Measurements from ENCODE around the gene PKNOX2.

PKNOX2 gene

GRCh38 chr11:125174686-125175085 is 10.1 kb downstream of the PKNOX2 start:
- no peak for DNase-seq

- DNase-seq = no peak
These were observed 10.6 kb downstream of the PKNOX2 start for GRCh38 chr11:125175166-125175565.

GRCh38 chr11:125175896-125176575 is 11.5 kb downstream of the PKNOX2 start:
- no peak for DNase-seq

DNA sequence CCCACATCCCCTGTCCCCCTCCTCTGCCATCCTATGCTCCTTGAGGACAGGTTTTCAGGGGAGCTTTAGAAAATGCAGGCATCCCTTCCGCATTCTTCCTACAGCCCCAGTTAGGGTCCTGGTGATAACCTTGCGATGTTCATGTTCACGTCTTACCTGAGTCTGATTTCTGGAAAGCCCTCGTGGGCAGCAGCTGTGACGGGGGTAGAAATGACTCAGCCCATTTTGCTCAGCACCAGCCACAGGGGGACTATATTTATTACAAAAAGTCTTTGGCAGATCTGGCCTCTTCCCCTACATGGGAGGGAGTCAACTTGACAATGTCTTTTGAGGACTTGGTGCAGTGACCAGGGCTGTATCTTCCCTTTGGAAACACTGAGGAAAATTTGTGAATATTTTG is 12.3 kb downstream of the PKNOX2 start:
- DNase-seq = no peak

DNA sequence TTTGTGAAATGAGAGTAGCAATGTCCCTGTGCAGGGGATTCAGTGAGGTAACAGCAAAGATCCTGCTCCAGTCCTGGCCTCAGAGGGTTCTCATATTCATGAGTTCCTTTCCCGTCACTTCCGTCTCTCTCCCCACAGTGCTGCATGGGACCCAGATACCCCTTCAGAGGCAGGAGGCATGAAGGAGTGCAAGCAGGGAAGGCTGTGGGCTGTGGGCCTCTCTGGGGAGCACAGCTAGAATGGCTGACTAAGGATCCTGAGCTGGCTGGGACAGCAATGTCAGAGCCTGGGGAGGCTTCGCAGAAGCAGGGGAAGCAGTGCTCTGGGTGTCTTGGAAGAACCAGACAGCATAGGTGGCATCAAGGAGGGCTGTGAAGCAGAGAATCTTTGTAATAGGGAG is 13.0 kb downstream of the PKNOX2 start:
- DNase-seq = no peak

DNA sequence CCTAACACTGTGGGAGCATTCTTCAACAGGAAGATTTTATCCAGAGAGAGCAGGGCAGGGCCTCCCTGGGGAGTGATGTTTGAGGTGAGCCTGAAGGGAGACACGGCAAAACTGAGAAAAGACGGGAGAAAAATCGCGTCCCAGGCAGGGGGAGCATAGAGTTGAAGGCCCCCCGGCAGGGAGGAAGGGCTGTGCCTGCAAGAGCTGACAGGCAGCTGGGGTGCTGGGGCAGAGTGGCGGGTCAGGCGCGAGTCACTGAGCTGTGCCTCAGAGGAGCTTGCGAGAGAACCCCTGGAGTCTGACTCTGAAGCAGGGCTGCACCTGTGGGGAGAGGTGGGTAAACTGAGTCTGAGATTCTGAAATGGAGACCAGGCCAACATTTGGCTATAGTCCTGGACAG is 14.8 kb downstream of the PKNOX2 start:
- DNase-seq = no peak

- no peak for DNase-seq
These were observed 15.3 kb downstream of the PKNOX2 start for GRCh38 chr11:125179895-125180294.

DNA sequence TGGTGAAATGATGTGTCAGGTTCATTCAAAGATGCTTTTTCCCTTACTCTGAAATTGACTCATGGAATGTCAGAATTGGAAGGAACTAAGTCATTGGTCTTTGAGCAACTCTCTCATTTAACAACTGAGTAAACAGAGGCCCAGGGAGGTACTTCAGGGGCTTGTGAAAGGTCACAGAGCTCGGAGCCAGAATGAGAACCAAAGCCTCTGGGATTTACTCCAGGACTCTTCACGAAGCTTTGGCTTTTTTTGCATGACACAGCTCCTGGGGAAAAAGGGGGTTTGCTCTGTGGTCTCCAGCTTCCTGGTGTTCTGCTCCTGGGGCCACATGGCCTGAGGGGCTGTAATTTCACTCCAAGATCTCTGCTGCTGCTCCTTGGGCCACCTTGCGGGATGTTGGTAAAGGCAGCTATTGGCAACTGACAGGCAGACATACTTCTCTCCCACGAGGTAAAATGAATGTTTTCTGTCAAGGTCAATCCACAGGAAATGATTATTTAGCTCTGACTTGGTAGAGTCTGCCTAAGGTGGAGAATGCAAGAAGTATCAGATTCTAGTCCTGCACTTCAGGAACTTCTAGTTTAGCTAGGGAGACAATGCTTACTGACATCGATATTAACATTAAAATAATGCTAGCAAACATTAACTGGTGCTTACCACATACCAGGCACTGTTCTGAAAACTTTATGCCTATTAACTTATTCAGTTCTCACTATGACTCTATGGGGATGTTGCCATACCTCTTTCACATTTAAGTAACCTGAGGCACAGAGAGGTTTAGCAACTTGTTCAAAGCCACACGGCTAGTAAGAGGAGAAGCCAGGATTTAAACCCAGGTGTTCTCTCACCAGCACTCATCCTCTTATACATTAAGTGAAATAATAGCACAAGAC is 16.1 kb downstream of the PKNOX2 start:
- no peak for DNase-seq

GRCh38 chr11:125182573-125182972 is 18.0 kb downstream of the PKNOX2 start:
- DNase-seq = no peak

- no peak for DNase-seq
These were observed 19.1 kb downstream of the PKNOX2 start for GRCh38 chr11:125183641-125184040.

GRCh38 chr11:125188021-125188420 is 23.5 kb downstream of the PKNOX2 start:
- no peak for DNase-seq

DNA sequence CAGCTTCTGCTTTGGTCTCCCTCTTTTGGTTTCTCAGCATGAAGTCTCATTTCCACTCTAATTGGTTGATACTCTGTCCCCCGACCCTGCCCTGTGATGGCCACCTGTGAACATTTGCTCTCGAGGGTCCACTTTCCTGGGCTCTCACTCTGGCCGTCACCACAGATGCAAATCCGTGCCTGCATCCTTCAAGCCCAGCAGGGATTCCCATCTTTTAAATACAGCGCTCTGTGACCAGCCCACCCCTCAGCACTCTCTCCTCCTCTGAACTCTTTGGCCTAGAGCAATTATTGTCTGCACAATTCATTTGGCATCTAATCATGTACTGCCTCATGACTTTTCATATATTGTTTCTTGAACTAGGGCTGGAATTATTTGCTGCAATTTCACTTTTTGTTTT is 26.0 kb downstream of the PKNOX2 start:
- DNase-seq = no peak

DNA sequence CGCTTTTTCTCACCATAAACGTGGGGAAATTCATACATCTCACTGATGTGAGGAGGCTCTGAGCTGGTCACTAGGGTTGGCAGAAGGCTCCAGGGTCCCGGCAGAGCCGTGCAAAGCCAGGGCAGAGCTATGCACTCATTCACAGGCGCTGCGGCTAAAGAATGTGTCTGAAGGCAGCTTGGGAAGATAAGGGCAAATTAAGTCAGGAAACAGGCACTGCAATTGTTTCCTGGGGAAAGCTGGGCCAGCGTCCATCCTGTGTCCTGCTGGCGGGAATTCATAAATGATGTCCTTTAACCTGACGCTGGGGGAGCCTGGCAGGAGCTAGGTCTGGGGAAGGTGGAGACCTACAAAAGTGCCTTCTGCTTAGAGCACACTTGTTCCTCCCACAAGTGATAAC is 27.6 kb downstream of the PKNOX2 start:
- DNase-seq = no peak

DNA sequence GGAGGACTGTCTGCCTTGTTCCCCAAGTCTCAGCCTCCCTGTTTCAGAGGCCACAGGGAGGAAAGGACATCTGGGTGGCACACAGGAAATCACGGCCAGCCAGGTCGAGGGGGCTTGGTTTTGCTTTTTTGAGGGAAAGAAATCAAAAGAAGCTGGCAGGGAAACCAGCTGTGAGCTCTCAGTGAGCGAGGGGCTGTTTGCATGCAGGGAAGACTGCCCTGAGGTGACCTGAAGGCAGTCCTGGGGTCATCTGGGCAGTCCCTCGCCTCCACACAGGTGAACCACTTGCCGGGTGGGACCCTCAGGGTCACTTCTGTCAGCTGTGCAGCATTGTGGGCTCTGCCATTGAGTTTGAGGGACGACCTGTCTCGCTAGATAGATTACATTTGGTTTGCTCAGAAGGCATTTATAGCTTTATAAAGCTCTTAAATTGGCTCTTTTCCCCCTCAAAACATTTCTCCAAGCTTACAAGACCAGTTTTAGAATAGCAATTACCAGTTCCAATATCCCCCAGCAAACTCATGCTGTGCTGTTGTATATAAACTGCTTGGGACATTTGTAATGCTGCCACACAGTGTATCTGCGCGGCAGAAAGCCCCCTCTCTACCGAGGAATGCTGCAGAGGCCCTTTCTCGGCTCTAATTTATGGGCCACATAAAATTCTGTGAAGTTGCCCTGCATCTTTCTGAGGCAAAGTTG is 28.3 kb downstream of the PKNOX2 start:
- DNase-seq = no peak

GRCh38 chr11:125193416-125193726 is 28.8 kb downstream of the PKNOX2 start:
- DNase-seq = no peak

DNA sequence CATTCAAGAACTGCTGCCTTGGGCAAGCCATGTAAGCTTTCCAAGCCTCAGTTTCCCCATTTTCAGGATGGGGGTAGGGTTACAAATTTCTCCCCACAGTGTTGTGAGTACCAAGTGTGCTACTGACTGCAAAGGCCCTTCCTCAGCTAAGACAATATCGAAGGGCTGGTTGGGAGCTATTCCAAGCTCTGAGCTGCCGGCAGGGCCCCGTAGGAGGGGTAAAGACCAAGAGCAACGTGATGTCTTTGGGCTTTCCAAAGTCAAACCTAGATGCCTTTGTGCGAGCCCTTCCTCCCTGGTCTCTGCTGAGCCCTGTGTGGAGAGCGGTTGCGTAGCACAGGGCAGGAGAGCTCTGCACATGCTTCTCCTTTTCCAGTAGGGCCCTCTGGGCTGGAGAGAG is 29.3 kb downstream of the PKNOX2 start:
- no peak for DNase-seq

GRCh38 chr11:125199915-125200314 is 35.4 kb downstream of the PKNOX2 start:
- DNase-seq = no peak

- DNase-seq = no peak
These were observed 35.9 kb downstream of the PKNOX2 start for GRCh38 chr11:125200441-125200840.

GRCh38 chr11:125201525-125202141 is 37.1 kb downstream of the PKNOX2 start:
- DNase-seq = no peak

GRCh38 chr11:125202362-125202880 is 37.9 kb downstream of the PKNOX2 start:
- DNase-seq = no peak

GRCh38 chr11:125202977-125203376 is 38.4 kb downstream of the PKNOX2 start:
- no peak for DNase-seq

DNA sequence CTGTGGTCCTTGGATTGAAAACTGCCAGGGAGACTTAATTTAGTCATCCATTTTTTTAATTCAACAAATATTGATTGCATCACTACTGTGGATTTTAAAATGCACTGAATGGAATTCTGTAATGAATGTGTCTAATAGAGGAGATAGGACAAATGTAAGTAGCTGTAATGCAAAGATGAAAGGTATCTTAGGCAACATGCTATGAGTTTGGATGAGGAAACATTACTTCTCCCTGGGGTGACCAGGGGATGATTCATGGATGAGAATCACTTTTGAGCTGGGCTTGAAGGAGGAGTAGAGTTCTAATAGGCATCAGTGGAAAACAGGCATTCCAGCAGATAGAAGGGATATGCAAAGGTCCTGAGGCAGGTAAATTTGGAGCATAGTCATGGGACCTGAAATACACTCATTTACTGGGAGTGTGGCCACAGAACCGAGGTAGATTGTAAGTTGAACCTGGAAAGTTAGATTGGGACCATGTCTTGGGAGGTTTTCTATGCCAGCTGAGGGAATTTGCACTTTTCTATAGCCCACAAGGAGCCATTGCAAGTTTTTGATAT is 43.4 kb downstream of the PKNOX2 start:
- DNase-seq = no peak

GRCh38 chr11:125210066-125210465 is 45.5 kb downstream of the PKNOX2 start:
- DNase-seq = no peak
